Vagina (tissue), 2 donors: ENCODE measurements around the gene MKKS. TPM values are rescaled to one million over a fixed set of nuclear protein-coding genes. Genes with fewer than 3 reads are reported as not detected.

Experiments
- DNase-seq, 2 donors: peaks; one replicate each; pipeline ENCODE4 v3.0.0-alpha.2; 2017; ENCODE audit errors: extremely low spot score in 2 of 2
- H3K27ac ChIP-seq: fragments of 200-600 bp; sonication (generic); one replicate; pipeline ENCODE4 v1.5.1; 2019
- H3K27me3 ChIP-seq: fragments of 200-600 bp; sonication (generic); one replicate; pipeline ENCODE4 v1.5.1; 2019
- H3K36me3 ChIP-seq, 2 donors: fragments of 200-600 bp; sonication (generic); one replicate each; pipeline ENCODE4 v1.5.1; 2017 to 2019
- H3K4me1 ChIP-seq: fragments of 200-600 bp; sonication (generic); one replicate; pipeline ENCODE4 v1.5.1; 2019
- H3K4me3 ChIP-seq, 2 donors: fragments of 200-600 bp; sonication (generic); 1 replicate in 1 of 2; 2 replicates in 1 of 2; pipeline ENCODE4 v1.5.1; 2016 to 2019
- H3K9me3 ChIP-seq: fragments of 200-600 bp; sonication (generic); one replicate; pipeline ENCODE4 v1.5.1; 2019
- CTCF ChIP-seq, 3 experiments: fragments of 450-650 bp in 2 of 3; fragments of 200-600 bp in 1 of 3; sonication (generic) in 1 of 3; IDR thresholded peaks; one replicate each; pipeline ENCODE4 v1.5.1; 2017 to 2019; ENCODE audit warnings: antibody characterized with exemption in 3 of 3, mild to moderate bottlenecking in 2 of 3, moderate library complexity in 2 of 3
- POLR2A ChIP-seq, 2 donors: fragments of 450-650 bp; IDR thresholded peaks; one replicate each; pipeline ENCODE4 v1.6.1; 2017; ENCODE audit warnings: antibody characterized with exemption in 2 of 2, mild to moderate bottlenecking in 2 of 2, moderate library complexity in 2 of 2
- POLR2AphosphoS5 ChIP-seq, 2 donors: sonication (generic); formaldehyde crosslinking; IDR thresholded peaks; one replicate each; pipeline ENCODE4 v1.9.0; 2017; ENCODE audit warnings: antibody characterized with exemption in 2 of 2, mild to moderate bottlenecking in 2 of 2, low read depth in 1 of 2; ENCODE audit not compliant: insufficient read depth in 1 of 2
- intact Hi-C: fragments of 100-400 bp; cut with DNase I; formaldehyde crosslinking; loops from one replicate; pipeline ENCODE4 v1.15.1; 2023
- total RNA-seq: library from RNA; depleted of rRNA; stranded (reverse); fragments of >200 nt; gene quantifications from one replicate; pipeline ENCODE4 v1.2.3, GENCODE V29; 2016

MKKS gene
- total RNA-seq, 1 donor from 2014 or later: 12.5 TPM

DNA sequence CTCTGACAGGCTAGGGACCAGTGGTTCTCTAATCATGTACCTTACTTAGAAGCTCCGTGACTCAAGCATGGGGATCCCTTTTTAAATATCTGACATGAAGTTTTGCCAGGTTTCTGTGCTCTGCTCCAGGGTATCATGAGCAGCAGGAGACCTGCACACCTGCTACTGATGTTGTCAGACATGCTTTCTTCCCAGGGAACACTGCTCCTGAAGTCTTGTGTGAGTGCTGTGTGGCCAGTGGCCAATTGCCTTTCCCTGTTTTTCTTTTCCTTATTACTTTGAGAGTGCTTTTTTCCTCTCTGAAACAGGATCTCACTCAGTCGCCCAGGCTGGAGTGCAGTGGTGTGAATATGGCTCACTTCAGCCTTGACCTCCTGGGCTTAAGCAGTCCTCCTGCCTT lies 27.5 kb upstream of the MKKS start:
- no peak overlapping the region for H3K4me3 ChIP-seq
- TF ChIP-seq CTCF (IDR thresholded peaks at IDR 0.05) (no peak), POLR2AphosphoS5 (IDR thresholded peaks at IDR 0.05; ENCODE audit: insufficient read depth in 1 of 2, low read depth in 1 of 2) (no peak), POLR2A (IDR thresholded peaks at IDR 0.05) (no peak)
- peaks cover 5% of the 10 kb centered on the region for H3K4me1 ChIP-seq
- no peaks in the 10 kb centered on the region for H3K27me3 ChIP-seq
- H3K9me3 ChIP-seq: no peaks in the 10 kb centered on the region
- intact Hi-C loops: loop anchor here (10.0 kb wide), 1 partner anchor 813 kb away; no protein-coding TSS in a partner anchor
- no peak for DNase-seq
- H3K36me3 ChIP-seq: no peaks in the 10 kb centered on the region
- H3K27ac ChIP-seq: no peak overlapping the region

DNA sequence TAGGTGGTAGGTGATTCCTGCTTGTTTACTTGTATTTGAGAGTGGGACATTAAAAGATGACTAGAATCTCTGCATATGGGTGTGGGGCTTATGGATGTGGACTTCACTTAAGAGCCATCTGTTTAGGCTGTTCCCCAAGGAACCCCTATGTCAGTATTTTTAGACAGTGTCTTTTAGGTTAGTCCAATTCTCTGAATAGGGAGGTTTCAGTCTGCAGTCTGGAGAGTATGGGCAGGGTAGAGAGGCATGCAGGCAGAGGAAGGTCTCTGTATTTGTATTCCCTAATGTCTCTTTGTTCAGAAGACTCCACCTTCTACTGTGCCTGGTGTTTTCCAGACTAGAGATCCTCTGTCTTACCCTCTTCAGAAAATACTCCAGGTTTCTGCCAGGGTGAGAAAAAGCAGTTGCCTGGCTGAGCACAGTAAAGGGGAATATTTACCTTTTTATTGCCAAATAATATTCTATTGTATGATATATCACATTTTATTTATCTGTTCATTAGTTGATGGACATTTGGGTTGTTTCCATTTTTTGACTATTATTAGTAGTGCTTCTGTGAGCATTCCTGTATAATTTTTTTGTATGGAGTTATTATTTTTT lies 20.2 kb upstream of the MKKS start:
- intact Hi-C loops: no loop called here
- Histone ChIP-seq H3K36me3 (no peaks in the 10 kb centered on the region), H3K4me1 (no peaks in the 10 kb centered on the region), H3K4me3 (no peak overlapping the region), H3K27ac (no peak overlapping the region), H3K9me3 (no peaks in the 10 kb centered on the region), H3K27me3 (no peaks in the 10 kb centered on the region)
- no peak for DNase-seq
- TF ChIP-seq POLR2AphosphoS5 (IDR thresholded peaks at IDR 0.05; ENCODE audit: insufficient read depth in 1 of 2, low read depth in 1 of 2) (no peak), POLR2A (IDR thresholded peaks at IDR 0.05) (no peak), CTCF (IDR thresholded peaks at IDR 0.05) (no peak)

DNA sequence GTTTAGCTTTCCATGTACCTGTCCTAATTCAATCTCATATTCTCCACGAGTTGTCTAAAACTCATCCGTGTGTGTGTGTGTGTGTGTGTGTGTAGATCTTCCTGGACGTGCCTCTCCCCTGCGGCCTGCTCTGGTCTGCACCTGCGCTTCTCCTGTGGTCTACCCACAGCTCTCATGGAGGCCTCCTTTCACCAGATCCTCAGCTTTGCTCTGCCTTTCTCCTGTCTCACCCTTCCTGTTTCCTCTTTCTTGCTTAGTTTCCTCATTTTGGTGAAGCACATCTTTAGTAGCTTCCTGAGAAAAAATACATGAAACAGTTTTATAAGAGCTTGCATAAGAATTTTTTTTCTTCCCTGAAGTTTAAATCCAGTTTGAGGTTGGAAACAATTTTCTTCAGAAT lies 19.2 kb upstream of the MKKS start:
- DNase-seq: no peak
- H3K9me3 ChIP-seq: no peaks in the 10 kb centered on the region
- H3K4me1 ChIP-seq: no peaks in the 10 kb centered on the region
- H3K27me3 ChIP-seq: no peaks in the 10 kb centered on the region
- intact Hi-C loops: no loop called here
- no peaks in the 10 kb centered on the region for H3K36me3 ChIP-seq
- H3K4me3 ChIP-seq: no peak overlapping the region
- no peak for TF ChIP-seq POLR2AphosphoS5 (IDR thresholded peaks at IDR 0.05; ENCODE audit: insufficient read depth in 1 of 2, low read depth in 1 of 2)
- TF ChIP-seq CTCF (IDR thresholded peaks at IDR 0.05): no peak
- no peak for TF ChIP-seq POLR2A (IDR thresholded peaks at IDR 0.05)
- no peak overlapping the region for H3K27ac ChIP-seq

GRCh38 chr20:10449270-10449669 lies 15.2 kb upstream of the MKKS start:
- TF ChIP-seq POLR2A (IDR thresholded peaks at IDR 0.05): no peak
- no peak for TF ChIP-seq POLR2AphosphoS5 (IDR thresholded peaks at IDR 0.05; ENCODE audit: insufficient read depth in 1 of 2, low read depth in 1 of 2)
- Histone ChIP-seq H3K4me1 (no peaks in the 10 kb centered on the region), H3K36me3 (no peaks in the 10 kb centered on the region), H3K27me3 (no peaks in the 10 kb centered on the region), H3K27ac (no peak overlapping the region), H3K9me3 (no peaks in the 10 kb centered on the region), H3K4me3 (no peak overlapping the region)
- DNase-seq: no peak
- intact Hi-C loops: no loop called here

DNA sequence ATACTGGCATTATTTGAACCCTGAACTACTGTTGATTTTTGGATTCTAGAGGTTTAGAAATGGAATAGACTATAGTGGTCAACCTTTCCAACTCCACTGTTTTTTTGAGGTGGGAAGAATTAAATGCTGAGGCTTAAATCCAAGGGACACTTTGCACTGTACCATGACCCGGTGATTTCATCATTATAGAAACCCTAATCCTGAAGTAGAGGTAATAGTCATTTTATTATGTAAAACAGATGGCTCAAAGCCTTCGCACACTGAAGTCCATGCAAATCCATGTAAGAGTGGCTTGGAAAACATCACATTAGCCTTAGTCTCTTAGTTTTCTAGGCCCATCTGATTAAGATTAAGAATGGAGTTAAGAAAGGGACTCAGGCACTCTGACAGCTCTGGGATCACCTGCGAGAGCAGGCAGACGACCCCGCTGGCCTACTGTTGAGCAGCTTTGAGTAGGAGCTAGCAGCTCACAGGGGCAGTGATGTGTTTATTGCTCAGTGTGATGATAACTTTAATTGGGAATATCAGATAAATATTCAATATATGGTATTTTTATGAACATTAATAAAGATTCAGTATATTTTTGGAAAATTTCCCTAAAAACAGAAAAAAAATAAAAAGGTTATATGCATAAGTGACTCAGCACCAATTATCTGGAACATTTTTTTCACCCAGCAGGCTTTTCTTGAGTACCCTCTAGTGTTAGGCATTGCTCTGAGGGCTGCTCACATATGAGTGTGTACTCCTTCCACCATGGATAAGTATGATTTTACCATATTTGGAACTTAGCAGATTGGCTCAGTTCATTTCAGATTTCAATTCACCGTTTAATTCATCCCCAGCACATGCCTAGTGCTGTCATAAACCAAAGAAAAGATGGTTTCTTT lies 14.5 kb upstream of the MKKS start:
- no peak for TF ChIP-seq POLR2A (IDR thresholded peaks at IDR 0.05)
- TF ChIP-seq POLR2AphosphoS5 (IDR thresholded peaks at IDR 0.05; ENCODE audit: insufficient read depth in 1 of 2, low read depth in 1 of 2): no peak
- no peak for TF ChIP-seq CTCF (IDR thresholded peaks at IDR 0.05)
- no peaks in the 10 kb centered on the region for H3K27me3 ChIP-seq
- no peaks in the 10 kb centered on the region for H3K9me3 ChIP-seq
- H3K4me3 ChIP-seq: no peak overlapping the region
- H3K36me3 ChIP-seq: no peaks in the 10 kb centered on the region
- DNase-seq: no peak
- H3K27ac ChIP-seq: no peak overlapping the region
- no peaks in the 10 kb centered on the region for H3K4me1 ChIP-seq
- intact Hi-C loops: no loop called here
